DOHH2 (cell line): ENCODE data around the gene FUT8.

Experiments
- CTCF ChIP-seq: fragments of 200-600 bp; sonication (generic); IDR thresholded peaks from one replicate; pipeline ENCODE4 v1.5.1; 2014; ENCODE audit warnings: antibody characterized with exemption, mild to moderate bottlenecking, low read depth, low read length; ENCODE audit not compliant: poor library complexity, severe bottlenecking
- EZH2phosphoT487 ChIP-seq: fragments of 200-600 bp; sonication (generic); IDR thresholded peaks from 2 replicates; pipeline ENCODE4 v1.6.1; 2017; ENCODE audit warnings: borderline replicate concordance, mild to moderate bottlenecking, antibody characterized with exemption, low read length, moderate library complexity, mixed read lengths

- TF ChIP-seq CTCF (no peak), EZH2phosphoT487 (no peak)
Observed at GRCh38 chr14:65369560-65369959, 43.0 kb upstream of the FUT8 start.
